Activated CD4-positive, alpha-beta T cell treated with anti-CD3 and anti-CD28 coated beads, Interleukin-2, amount 50 U/mL, for 4 hours (primary cell): Measurements from ENCODE around the gene C4orf51.
A peak's percentile ranks its signal among the peaks of the same experiment; 100 is the strongest.

Experiments used
- DNase-seq, 2 experiments: peaks; one replicate each; pipeline ENCODE4 v3.0.0-alpha.2; 2020

The C4orf51 gene

GRCh38 chr4:145716200-145716599, 36.3 kb downstream of the C4orf51 start:
- DNase-seq: no peak

GRCh38 chr4:145716661-145717200, 36.8 kb downstream of the C4orf51 start:
- DNase-seq: no peak

- no peak for DNase-seq
Measured at GRCh38 chr4:145719752-145720624, 40.0 kb downstream of the C4orf51 start.

GRCh38 chr4:145720656-145721055, 40.7 kb downstream of the C4orf51 start:
- no peak for DNase-seq

GRCh38 chr4:145722561-145722960, 42.6 kb downstream of the C4orf51 start:
- DNase-seq: no peak

GRCh38 chr4:145723336-145723735, 43.4 kb downstream of the C4orf51 start:
- no peak for DNase-seq

- DNase-seq: no peak
Measured at GRCh38 chr4:145730026-145730425, 50.1 kb downstream of the C4orf51 start.

- DNase-seq: no peak
Measured at GRCh38 chr4:145731028-145731427, 51.1 kb downstream of the C4orf51 start.

- no peak for DNase-seq
Measured at GRCh38 chr4:145732001-145732815, 52.3 kb downstream of the C4orf51 start.

GRCh38 chr4:145732895-145733880, 53.2 kb downstream of the C4orf51 start:
- peak; percentile 80 to 81 for DNase-seq

GRCh38 chr4:145734031-145734430, 54.1 kb downstream of the C4orf51 start:
- no peak for DNase-seq

GRCh38 chr4:145734576-145735346, 54.8 kb downstream of the C4orf51 start:
- no peak for DNase-seq

- no peak for DNase-seq
Measured at GRCh38 chr4:145735347-145735675, 55.4 kb downstream of the C4orf51 start.

- DNase-seq: no peak
Measured at GRCh38 chr4:145735827-145736226, 55.9 kb downstream of the C4orf51 start.

- DNase-seq: no peak
Measured at GRCh38 chr4:145736241-145736831, 56.4 kb downstream of the C4orf51 start.

GRCh38 chr4:145739845-145740244, 59.9 kb downstream of the C4orf51 start:
- DNase-seq: no peak

GRCh38 chr4:145740806-145741205, 60.9 kb downstream of the C4orf51 start:
- DNase-seq: no peak

GRCh38 chr4:145743641-145744040, 63.7 kb downstream of the C4orf51 start:
- no peak for DNase-seq

- DNase-seq: no peak
Measured at GRCh38 chr4:145755802-145756201, 75.9 kb downstream of the C4orf51 start.

- DNase-seq: no peak
Measured at GRCh38 chr4:145756244-145756643, 76.3 kb downstream of the C4orf51 start.

- no peak for DNase-seq
Measured at GRCh38 chr4:145757188-145757587, 77.2 kb downstream of the C4orf51 start.
